Activated naive CD8-positive, alpha-beta T cell treated with anti-CD3 and anti-CD28 coated beads, Interleukin-2, amount 50 U/mL, for 16 hours (primary cell): Measurements from ENCODE around the gene RWDD4.

Experiments used
- DNase-seq: peaks from one replicate; pipeline ENCODE4 v3.0.0-alpha.2; 2020; ENCODE audit warnings: low read depth, low spot score

The RWDD4 gene

DNA sequence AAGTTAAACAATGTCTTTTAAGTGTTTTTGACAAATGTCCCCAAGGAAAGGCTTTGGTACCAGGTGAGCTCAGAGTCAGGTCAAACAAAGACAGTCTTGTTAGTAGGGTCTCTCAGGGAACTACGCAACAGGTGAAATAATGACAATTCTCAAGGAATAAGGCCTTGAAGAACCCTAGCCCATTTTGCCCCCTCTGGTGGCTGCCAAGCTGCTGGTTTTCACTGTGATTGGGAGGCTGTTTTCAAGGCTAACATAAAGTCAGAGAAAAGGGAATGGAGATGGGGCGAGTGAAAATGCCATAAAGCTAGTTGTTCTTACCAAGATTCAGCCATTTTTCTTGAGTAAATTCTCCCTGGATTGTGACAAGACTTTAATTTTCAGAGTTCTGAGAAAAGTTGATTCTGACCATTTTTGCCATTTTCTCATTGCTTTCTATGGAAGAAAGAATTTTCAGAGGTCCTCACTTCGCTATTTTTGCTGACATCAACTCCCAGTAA is 58.7 kb downstream of the RWDD4 start:
- no peak for DNase-seq

DNA sequence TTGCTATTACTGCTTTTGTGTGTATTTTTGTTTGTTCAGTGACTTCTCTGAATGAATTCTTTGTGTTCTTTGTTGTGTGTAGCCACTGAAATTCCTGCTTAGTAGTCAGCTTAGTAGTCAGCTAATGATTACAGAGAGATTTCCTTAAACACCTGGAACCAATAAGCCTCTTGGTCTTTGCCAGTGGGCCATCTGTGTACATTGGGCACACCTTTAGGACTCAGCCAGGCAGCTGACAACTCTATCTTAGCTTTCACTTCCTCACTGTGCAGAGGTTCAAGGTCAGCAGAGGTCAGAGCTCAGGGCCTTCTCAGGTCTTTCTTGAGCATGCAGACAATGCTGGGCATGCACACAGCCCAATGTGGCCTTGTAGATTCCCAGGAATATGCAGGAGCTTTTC is 59.3 kb downstream of the RWDD4 start:
- no peak for DNase-seq

GRCh38 chr4:183599284-183599683 is 59.7 kb downstream of the RWDD4 start:
- no peak for DNase-seq

DNA sequence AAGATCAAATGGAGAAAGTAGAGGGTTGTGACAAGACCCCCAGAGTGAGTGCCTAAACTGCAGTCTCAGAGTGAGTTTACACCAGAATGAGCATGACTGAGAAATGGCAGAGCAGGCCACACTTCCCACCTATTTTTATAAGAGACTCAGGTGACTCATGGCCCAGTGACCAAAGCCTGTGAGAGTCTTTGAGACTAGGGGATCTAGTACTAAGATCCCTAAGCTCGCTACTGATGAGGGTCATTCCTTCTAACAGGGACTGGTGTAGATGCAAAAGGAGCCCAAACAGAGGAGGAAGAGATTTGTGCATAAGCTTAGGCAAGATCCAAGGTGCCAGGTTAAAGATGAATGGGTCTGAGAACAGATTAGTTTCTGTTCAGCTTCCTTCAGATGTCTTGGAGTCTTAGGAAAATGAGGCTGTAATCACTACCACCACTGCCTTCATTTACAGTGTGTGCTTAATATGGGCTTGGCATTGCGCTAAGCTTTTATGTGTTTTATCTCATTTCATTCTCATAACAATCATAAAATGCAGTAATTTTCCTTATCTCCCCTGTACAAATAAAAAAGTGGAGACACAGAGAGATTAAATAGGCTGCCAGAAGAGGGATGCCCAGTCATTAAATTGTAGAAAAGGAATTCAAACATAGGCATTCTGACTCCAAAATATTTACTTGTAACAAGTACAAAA is 62.8 kb downstream of the RWDD4 start:
- no peak for DNase-seq

DNA sequence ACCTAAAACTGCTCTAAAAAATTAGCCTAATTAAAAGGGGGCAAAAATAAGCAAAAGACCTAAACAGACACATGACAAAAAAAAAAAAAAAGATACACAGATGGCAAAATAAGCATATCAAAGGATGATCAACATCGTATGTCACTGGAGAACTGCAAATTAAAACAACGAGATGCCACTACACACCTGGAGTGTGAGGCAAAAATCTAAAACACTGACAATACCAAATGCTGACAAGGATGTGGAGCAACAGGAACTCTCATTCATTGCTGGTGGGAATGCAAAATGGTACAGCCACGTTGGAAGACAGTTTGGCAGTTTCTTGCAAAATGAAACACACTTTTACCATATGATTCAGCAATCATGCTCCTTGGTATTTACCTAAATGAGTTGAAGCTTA is 64.2 kb downstream of the RWDD4 start:
- no peak for DNase-seq

DNA sequence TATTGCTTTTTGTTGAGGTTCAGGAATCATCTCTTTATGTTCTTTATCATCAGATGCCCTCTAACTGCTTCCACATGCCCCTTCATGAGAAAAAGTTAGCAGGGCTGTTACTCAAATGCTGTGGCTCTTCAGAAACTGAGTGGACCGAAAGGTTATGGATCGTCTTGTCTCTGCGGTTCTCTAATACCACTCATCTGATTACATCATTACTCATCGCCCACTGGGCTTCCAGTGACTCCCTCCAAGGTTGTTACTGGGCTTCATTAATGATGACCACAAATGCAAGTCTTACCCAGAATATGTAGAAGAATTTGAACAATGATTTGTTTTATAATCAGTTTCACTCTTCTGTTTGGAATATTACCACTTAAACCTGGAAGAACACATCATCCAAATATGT is 67.7 kb downstream of the RWDD4 start:
- DNase-seq, result no peak
